HTR-8/SVneo (cell line): ENCODE results near the gene WNT8A.
A peak's percentile ranks its signal among the peaks of the same experiment; 100 is the strongest.

Source experiments
- DNase-seq: peaks from one replicate; pipeline ENCODE4 v3.0.0; 2011; ENCODE audit warnings: low spot score, mixed read lengths; ENCODE audit not compliant: insufficient read length
- FAIRE-seq: peaks from 2 replicates; lab custom pipeline; 2011; peaks lifted over from hg19 to GRCh38; lab: Jason Lieb, UNC

The WNT8A gene

DNA sequence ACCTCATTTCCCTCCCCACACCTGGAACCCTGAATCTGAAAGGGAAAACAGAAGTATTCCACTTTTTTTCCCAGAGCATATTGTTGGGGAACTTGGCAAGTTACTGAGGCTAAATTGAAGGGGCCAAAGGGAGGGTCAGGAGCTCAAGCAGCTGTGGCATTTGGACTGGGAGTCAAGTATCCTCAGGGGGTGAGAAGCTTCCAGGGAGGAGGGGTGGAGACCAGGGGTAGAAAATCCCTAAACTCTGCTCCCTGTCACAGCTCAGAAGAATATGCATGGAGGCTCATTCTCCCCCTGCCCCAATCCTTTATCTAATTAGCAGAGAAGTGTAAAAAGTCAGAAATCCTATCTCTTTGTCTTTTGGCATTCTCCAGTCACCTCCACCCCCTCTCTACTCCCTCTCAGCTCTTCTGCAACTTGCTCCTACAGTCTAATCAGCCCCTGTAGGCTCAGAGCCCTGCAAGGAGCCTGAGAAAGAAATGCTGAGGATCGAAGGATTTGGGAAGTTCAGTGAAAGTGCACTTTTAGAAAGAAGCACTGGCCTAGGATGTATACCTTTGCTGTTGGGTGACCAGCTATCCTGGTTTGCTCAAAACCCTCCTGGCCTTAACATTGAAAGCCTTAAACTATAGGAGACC lies 5.7 kb upstream of the WNT8A start:
- no peak for FAIRE-seq
- DNase-seq, result no peak

GRCh38 chr5:138082033-138082432 lies 1.8 kb upstream of the WNT8A start:
- FAIRE-seq (no peak), DNase-seq (no peak)

DNA sequence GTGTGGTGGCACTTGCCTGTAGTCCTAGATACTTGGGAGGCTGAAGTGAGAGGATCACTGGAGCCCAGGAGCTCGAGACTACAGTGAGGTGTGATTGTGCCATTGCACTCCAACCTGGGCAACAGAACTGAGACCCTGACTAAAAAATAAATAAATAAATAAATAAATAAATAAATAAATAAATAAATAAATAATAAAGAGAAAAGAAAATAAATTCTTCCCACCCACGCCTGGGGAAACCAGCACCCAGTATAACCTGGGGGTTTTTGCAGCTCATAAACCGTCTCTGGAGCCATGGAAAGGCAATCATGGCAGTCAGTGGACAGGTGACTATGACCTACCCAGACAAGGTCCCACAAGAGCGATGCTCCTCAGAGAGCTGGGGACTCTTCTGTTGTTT lies 7.9 kb downstream of the WNT8A start:
- FAIRE-seq (no peak), DNase-seq (no peak)

GRCh38 chr5:138092301-138092700 lies 8.5 kb downstream of the WNT8A start:
- DNase-seq (no peak), FAIRE-seq (no peak)

DNA sequence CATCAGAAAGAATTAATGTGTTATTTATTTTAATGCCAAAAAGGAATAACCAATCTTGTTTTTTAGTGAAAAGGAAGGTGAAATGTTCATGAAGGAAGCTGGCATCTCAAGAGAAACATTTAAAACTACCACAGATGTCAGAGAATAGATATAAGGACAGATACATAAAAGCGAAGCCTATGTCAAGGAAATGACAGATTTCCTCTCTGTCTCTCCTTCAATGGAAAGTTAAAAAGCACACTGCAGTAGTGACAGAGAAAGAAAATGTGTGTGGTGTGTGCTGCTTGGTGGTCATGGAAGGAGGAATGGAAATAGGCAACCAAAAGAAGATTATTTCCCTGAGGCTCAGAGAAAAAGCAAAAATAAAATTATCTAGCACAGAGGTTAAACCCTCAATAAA lies 9.2 kb downstream of the WNT8A start:
- FAIRE-seq (no peak), DNase-seq (no peak)

DNA sequence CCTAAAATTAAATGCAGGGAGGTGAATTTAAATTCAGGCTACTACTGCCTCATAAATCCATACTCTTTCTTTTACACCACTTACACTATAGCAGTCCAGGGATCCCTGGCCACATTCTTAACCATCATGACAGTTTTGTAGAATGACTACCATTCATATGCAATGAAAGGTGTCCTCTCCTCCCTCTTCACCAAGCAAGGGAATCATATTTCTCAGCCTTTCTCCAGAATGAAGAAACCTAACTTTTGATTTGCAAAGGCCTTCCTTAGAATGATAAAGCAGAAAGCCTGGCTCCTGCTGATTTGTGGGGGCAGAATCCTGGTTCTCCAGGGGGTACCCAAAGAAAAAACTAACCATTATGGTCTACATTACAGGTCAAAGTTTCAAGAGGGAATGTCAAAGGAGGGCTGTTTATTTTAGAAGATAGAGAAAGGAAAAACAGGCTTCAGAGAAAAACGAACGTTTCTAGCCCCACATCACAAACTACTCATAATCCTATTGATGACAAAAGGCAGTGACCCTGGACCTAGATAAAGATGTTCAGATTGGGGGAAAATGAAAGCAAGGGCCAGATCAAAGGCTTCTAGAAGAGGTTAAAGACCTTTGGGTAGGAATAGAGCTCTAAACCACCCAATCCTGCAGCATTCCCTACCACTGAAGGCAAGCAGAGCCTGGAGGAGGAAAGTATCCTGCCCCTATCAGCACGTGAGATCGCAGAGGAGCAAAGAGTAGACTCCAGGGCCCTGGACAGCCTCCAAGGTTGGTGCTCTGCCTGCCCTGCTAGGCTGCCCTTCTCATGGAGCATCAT lies 11.5 kb downstream of the WNT8A start:
- DNase-seq (no peak), FAIRE-seq (no peak)

DNA sequence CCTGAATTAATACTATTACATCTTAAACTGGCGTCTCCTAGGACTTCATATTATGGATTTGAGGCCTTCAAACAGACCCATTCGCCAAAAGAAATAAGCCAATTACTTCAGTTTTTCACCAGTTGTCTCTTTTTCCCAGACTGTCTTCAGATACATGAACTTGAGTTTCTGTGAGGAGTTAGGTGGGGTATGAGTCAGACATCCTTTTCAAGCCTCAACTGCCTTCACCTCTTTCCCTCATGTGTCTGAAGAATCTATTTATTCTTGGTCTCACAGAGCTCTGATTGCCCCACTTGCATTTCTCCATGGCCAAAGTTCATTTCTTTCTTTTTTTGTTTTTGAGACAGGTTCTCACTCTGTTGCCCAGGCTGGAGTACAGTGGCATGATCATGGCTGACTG lies 12.5 kb downstream of the WNT8A start:
- no peak for FAIRE-seq
- no peak for DNase-seq

- no peak for FAIRE-seq
- no peak for DNase-seq
Measured at GRCh38 chr5:138096997-138097828, 13.4 kb downstream of the WNT8A start.

DNA sequence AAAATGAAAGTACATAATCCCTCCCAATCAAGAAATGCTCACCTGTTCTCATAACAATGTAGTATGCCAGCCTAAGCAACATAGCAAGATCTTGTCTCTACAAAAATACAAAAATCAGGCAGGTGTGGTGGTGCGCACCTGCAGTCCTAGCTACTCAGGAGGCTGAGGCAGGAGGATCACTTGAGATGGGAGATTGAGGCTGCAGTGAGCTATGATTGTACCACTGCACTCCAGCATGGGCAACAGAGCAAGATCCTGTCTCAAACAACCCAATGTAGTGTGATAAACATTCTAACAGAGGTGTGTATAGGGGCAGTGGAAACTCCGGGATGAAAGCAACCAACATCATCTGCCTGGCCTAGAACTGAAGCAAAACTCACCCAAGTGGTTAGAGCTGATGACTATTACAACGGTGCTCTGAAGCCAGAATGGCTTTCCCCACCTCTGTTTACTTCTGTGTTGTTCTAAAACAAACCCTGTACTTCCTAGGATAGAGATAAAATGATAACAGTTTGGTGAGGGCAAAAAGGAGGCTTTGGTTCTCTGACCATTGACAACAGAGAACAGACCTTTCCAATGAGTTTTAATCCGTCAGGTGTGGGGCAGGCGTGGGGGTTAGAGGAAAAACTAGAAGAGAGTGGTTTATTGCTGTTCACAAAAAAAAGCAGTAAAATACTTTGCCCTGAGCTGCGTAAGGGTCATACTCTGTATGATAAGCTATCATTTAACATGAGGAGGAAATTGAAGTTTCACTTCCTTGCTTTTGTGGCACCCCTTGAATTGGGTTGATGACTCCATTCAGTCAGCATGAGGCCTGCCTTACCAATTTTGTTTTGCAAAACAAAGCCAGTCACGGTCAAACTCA lies 18.9 kb downstream of the WNT8A start:
- FAIRE-seq, result no peak
- no peak for DNase-seq

- FAIRE-seq (no peak), DNase-seq (no peak)
Measured at GRCh38 chr5:138103319-138103637, 19.4 kb downstream of the WNT8A start.

GRCh38 chr5:138105709-138106108 lies 21.9 kb downstream of the WNT8A start:
- DNase-seq (no peak), FAIRE-seq (no peak)

GRCh38 chr5:138107213-138107612 lies 23.4 kb downstream of the WNT8A start:
- DNase-seq, result no peak
- FAIRE-seq, result no peak

- DNase-seq, result no peak
- FAIRE-seq, result no peak
Measured at GRCh38 chr5:138109463-138110265, 25.8 kb downstream of the WNT8A start.

GRCh38 chr5:138110266-138110963 lies 26.6 kb downstream of the WNT8A start:
- FAIRE-seq (no peak), DNase-seq (no peak)

DNA sequence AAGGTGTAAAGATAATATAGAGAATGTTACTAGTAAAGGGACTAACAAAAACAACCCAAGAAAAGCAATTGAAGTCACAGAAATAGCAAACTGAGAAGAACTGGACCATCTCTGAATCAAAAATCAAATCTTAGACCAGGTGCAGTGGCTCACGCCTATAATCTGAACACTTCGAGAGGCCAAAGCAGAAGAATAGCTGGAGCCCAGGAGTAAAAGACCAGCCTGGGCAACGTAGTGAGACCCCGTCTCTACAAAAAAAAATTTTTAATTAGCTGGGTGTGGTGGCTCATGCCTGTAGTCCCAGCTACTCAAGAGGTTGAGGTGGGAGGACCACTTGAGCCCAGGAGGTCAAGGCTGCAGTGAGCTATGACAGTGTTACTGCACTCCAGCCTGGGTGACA lies 27.3 kb downstream of the WNT8A start:
- DNase-seq, result no peak
- FAIRE-seq, result no peak

- no peak for DNase-seq
- FAIRE-seq, result peak; percentile 38
Measured at GRCh38 chr5:138111937-138112336, 28.1 kb downstream of the WNT8A start.

DNA sequence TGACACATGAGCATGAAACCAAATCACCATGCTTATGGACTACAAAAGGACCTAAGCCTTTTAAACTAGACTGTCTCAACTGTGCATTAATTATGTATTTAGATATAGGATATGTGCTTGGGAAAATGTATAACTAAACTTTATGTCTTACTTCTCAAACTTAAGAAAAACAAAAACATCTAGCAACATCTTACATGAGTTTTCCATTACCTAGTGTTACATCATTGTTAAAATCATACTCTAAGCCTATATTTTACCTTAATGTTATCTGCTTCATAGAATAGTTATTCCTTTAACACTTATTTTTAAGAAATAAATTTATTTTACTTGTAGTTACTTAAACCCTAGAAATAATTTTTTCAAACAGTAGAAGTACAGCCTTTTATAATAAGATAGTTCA lies 31.4 kb downstream of the WNT8A start:
- DNase-seq, result no peak
- no peak for FAIRE-seq

DNA sequence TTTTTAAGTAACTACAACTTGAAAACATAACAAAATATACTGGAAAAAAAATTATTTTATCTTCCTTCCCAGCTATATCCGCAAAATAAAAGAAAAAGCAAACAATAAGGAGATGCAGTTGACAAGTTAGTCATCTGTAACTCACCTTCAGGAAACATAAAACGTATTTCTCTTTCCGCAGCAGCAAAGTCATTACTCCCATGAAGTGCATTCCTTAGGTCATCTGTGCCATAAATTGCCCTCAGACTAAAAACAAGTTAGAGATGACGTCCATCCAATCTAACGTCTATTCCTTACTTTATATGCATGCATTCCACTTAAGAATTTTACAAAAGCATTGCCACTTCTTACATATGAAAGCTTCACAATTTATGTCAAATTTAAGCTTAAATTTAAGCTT lies 44.5 kb downstream of the WNT8A start:
- FAIRE-seq, result no peak
- DNase-seq, result no peak

DNA sequence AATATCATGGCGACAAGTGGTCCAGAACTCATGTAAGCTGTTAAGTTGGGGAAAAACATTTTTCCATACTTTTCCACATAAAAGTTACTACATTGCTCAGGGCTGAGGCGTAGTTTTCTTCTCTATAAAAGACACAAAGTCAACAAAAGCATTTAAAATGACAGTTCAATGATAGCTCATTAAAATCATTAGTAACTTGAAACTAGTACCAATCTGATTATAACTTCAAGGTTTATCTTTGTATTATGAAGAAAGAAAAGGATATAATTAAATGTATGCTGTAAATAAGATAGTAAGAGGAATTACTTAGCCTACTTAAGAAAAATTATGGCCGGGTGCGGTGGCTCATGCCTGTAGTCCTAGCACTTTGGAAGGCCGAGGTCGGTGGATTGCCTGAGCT lies 45.5 kb downstream of the WNT8A start:
- no peak for DNase-seq
- FAIRE-seq, result no peak
